Psoas muscle (tissue), 8 donors: ENCODE measurements around the gene TAPT1. TPM values are rescaled to one million over a fixed set of nuclear protein-coding genes. Genes with fewer than 3 reads are reported as not detected.
"Not testable (repeated sequence)": the region's sequence is repeated elsewhere in the genome, so short reads cannot be mapped to it uniquely, and the experiment has no call there.

ENCODE experiments used
- ATAC-seq, 4 donors: fragments of 200-7000 bp; cut with Tn5 transposase; one replicate each; pipeline ENCODE4 v1.9.1; 2020; ENCODE audit warnings: moderate library complexity in 3 of 4, mild to moderate bottlenecking in 2 of 4
- DNase-seq, 2 donors: peaks; one replicate each; pipeline ENCODE4 v3.0.0-alpha.2; 2020
- H3K27ac ChIP-seq: fragments of 200-600 bp; one replicate; pipeline ENCODE4 v1.8.0; 2022
- H3K27me3 ChIP-seq, 3 donors: fragments of 200-600 bp in 1 of 3; one replicate each; pipeline versions ENCODE4 v1.6.1 to v1.8.0; 2013 to 2022; ENCODE audit warnings: low read length in 2 of 3, mild to moderate bottlenecking in 2 of 3, moderate library complexity in 1 of 3; ENCODE audit not compliant: insufficient read depth in 3 of 3
- H3K36me3 ChIP-seq, 2 donors: fragments of 200-600 bp in 1 of 2; one replicate each; pipeline versions ENCODE4 v1.6.1 to v1.8.0; 2013 to 2022; ENCODE audit warnings: low read depth in 1 of 2, mild to moderate bottlenecking in 1 of 2, moderate library complexity in 1 of 2; ENCODE audit not compliant: insufficient read depth in 1 of 2
- H3K4me1 ChIP-seq: fragments of 200-600 bp; one replicate; pipeline ENCODE4 v1.8.0; 2022
- H3K4me3 ChIP-seq: fragments of 200-600 bp; one replicate; pipeline ENCODE4 v1.8.0; 2022; ENCODE audit warnings: mild to moderate bottlenecking
- H3K9me3 ChIP-seq: fragments of 200-600 bp; one replicate; pipeline ENCODE4 v1.8.0; 2022
- CTCF ChIP-seq: fragments of 200-600 bp; IDR thresholded peaks from one replicate; pipeline ENCODE4 v1.8.0; 2022; ENCODE audit warnings: antibody characterized with exemption
- WGBS, 3 donors: extraction: QIAGEN DNeasy Blood & Tissue Kit; methylation state at CpG; one replicate each; pipeline versions ENCODE4 v1.1.6 to v1.1.7; 2013; 5-methylcytosine and 5-hydroxymethylcytosine counted together
- intact Hi-C, 2 donors: fragments of 100-400 bp; cut with DNase I; formaldehyde crosslinking; loops; one replicate each; pipeline versions ENCODE4 v1.11.0 to v1.14.2; 2022
- polyA plus RNA-seq, 3 donors: library from polyadenylated mRNA; stranded (reverse); fragments of 200-250 nt; gene quantifications; one replicate each; pipeline ENCODE4 v1.2.3, GENCODE V29; 2013
- total RNA-seq, 4 donors: library from RNA; stranded (reverse); fragmentation: NEBNext Ultra II Directional in 2 of 4; extraction: Animal tissue kit (Norgen Biotek cat#: 25700) in 2 of 4; gene quantifications; one replicate each; pipeline versions ENCODE4 v1.2.1 to v1.2.4, GENCODE V29; 2021 to 2023
- donor health status: healthy with polysubstance abuse.
- donor health status: DM: no; HTN: no; CAD: no; lungs with moderate emphysema.
- donor health status: Bipolar disorder and iron deficiency.
- donor health status: healthy.
- donor health status: DM: yes; HTN: yes; CAD: no.
- donor health status: DM: no; HTN: no; CAD: no.
- donor health status: DM: no; HTN: no; CAD: no.
- donor health status: DM: yes; HTN: yes; CAD: no.

The TAPT1 gene
- total and polyA plus RNA-seq, 7 donors, result 14.2 to 101 (median 46.9) TPM

GRCh38 chr4:16154451-16154850 is 71.8 kb downstream of the TAPT1 start:
- whole genome bisulfite sequencing, 3 donors, result 90 to 99% (median 94%) methylated on average over 3 of the region's 3 CpGs
- intact Hi-C loops, result no loop called here
- no peak for DNase-seq
- H3K27me3 ChIP-seq, result no peaks in the 10 kb centered on the region
- H3K36me3 ChIP-seq, result no peaks in the 10 kb centered on the region
- no peaks in the 10 kb centered on the region for H3K4me1 ChIP-seq
- no peak for TF ChIP-seq CTCF
- H3K27ac ChIP-seq, result no peak overlapping the region
- no peak for ATAC-seq
- H3K9me3 ChIP-seq, result no peaks in the 10 kb centered on the region
- no peak overlapping the region for H3K4me3 ChIP-seq

GRCh38 chr4:16150716-16151115 is 75.6 kb downstream of the TAPT1 start:
- Histone ChIP-seq H3K27me3 (no peaks in the 10 kb centered on the region), H3K4me3 (no peak overlapping the region), H3K27ac (no peak overlapping the region), H3K4me1 (no peaks in the 10 kb centered on the region), H3K9me3 (peaks cover 3% of the 10 kb centered on the region), H3K36me3 (no peaks in the 10 kb centered on the region)
- ATAC-seq (no peak), DNase-seq (no peak)
- intact Hi-C loops, result no loop called here
- 93 to 98% (median 95%) methylated on average over 2 of the region's 2 CpGs for WGBS, 3 donors
- TF ChIP-seq CTCF, result no peak

GRCh38 chr4:16144913-16145312 is 81.4 kb downstream of the TAPT1 start:
- WGBS, 3 donors, result 92 to 94% (median 94%) methylated on average over 9 of the region's 9 CpGs

GRCh38 chr4:16142598-16143310 is 83.5 kb downstream of the TAPT1 start:
- ATAC-seq, result no peak
- WGBS, 3 donors, result 63 to 65% (median 64%) methylated on average over 5 of the region's 5 CpGs
- H3K4me3 ChIP-seq, result no peak overlapping the region

More at GRCh38 chr4:16144913-16145312, 81.4 kb downstream of the TAPT1 start:
- H3K27ac ChIP-seq, ATAC-seq, H3K27me3 ChIP-seq, H3K4me3 ChIP-seq, H3K36me3 ChIP-seq, DNase-seq, intact Hi-C loops: not testable (repeated sequence)
- peaks cover 25% of the 10 kb centered on the region for H3K9me3 ChIP-seq
- H3K4me1 ChIP-seq, result peaks cover 13% of the 10 kb centered on the region

GRCh38 chr4:16140879-16141249 is 85.4 kb downstream of the TAPT1 start:
- no peak for DNase-seq
- H3K27ac ChIP-seq, result no peak overlapping the region
- H3K36me3 ChIP-seq, result no peaks in the 10 kb centered on the region
- H3K27me3 ChIP-seq, result no peaks in the 10 kb centered on the region
- intact Hi-C loops, result no loop called here
- TF ChIP-seq CTCF, result no peak
- H3K4me3 ChIP-seq, result no peak overlapping the region
- ATAC-seq, result peak; percentile 24 to 86 (median 80)
- peaks cover 23% of the 10 kb centered on the region for H3K9me3 ChIP-seq
- peaks cover 13% of the 10 kb centered on the region for H3K4me1 ChIP-seq

More at GRCh38 chr4:16142598-16143310, 83.5 kb downstream of the TAPT1 start:
- H3K27me3 ChIP-seq, result no peaks in the 10 kb centered on the region
- peaks cover 13% of the 10 kb centered on the region for H3K4me1 ChIP-seq
- intact Hi-C loops, result no loop called here
- no peak for DNase-seq
- no peak for TF ChIP-seq CTCF
- peaks cover 25% of the 10 kb centered on the region for H3K9me3 ChIP-seq
- no peaks in the 10 kb centered on the region for H3K36me3 ChIP-seq
- no peak overlapping the region for H3K27ac ChIP-seq
